GM18526 (cell line): ENCODE data around the gene MATK.

Experiments used
- POLR2A ChIP-seq: IDR thresholded peaks from 3 replicates; pipeline ENCODE4 v1.6.1; 2011; ENCODE audit not compliant: insufficient read length; ENCODE audit errors: extremely low read depth

Gene MATK

GRCh38 chr19:3782330-3782729 is 3.9 kb downstream of the MATK start:
- TF ChIP-seq POLR2A: no peak

DNA sequence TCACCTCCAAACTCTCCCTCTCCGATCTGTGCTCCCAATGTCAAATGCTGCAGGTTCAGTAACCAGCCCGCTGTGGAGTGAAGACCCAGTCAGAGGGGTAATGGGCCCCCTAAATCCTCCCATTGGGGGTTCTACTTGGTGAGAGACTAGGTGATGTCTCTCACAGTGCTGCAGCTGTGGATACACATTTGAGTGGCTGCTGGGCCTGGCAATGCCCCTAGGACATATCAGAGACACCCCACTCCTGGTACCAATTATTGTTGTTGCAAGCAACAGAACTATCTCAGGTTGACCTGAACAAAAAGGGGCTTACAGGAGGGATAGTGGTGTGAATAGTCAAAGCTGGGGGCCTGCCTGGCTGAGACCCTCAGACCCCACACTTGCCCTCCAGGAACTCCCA is 4.6 kb downstream of the MATK start:
- TF ChIP-seq POLR2A: no peak

- TF ChIP-seq POLR2A: no peak
These were observed 5.3 kb downstream of the MATK start for GRCh38 chr19:3780786-3781304.

DNA sequence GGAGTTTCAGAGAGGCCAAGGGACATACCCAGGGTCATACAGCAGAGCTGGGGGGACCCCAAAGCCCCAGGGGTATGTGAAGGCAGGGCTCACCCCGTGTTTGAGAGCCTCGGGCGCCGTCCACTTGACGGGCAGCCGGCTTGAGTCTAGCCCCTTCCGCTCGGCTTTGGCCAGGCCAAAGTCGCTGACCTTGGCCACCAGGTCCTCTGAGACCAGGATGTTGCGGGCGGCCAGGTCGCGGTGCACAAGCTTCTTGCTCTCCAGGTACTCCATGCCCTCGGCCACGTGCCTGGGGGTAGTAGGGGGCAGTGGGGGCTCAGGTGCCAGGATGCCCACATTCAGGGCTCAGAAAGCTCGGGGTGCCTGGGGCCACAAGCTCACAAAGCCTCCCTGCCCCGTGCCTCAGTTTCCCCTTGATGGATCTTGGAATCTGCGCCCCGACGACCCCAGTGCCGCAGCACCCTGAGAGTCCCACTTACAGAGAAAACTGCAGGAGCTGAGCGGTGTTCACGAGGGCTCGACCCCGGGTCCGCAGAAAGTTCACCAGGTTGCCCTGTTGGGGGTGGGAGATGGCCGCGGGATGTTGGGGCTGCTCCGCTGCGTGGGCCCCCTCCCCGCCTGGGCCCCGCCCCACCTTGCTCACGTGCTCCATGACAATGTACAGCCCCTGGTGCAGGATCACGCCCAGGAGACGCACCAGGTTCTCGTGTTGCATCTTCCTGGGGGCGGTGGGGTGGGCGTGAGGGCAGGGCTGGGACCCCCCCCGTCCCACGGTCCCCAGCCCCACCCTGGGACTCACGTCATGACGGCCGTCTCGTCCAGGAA is 7.1 kb downstream of the MATK start:
- no peak for TF ChIP-seq POLR2A

DNA sequence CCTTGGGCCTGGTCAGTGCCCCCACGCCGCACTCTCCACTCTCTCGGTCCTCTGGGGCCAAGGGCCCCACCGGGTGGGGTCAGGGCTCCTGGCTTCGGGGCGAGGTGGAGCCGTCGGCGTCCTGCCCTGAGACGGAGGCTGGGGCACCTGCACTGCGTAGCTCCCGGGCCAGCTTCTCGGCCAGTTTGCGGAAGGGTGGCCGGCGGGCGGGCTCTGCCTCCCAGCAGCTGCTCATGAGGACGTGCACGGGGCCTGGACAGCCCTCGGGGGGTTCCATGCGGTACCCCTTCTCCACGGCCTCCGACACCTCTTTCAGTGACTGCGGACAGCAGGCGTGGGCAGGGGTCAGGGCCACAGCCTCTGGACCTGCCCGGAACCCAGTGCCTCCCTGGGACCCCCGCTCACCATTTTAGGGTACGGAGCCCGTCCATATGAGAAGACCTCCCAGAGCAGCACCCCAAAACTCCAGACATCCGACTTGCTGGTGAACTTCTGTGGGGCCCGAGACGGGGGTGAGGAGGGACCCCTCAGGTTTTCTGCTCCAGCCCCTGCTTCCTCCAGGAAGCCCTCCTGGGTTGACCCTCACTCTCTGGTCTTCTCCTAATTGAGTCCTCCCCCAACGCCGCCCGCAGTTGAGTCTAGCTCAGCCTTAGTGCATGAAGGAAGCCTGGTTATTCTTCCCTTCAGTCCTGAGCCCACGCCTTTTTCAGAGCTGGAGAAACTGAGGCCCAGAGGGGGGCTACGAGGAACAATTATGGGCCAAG is 7.9 kb downstream of the MATK start:
- TF ChIP-seq POLR2A: no peak

GRCh38 chr19:3776479-3777040 is 9.6 kb downstream of the MATK start:
- no peak for TF ChIP-seq POLR2A

- no peak for TF ChIP-seq POLR2A
These were observed 10.3 kb downstream of the MATK start for GRCh38 chr19:3775831-3776230.

DNA sequence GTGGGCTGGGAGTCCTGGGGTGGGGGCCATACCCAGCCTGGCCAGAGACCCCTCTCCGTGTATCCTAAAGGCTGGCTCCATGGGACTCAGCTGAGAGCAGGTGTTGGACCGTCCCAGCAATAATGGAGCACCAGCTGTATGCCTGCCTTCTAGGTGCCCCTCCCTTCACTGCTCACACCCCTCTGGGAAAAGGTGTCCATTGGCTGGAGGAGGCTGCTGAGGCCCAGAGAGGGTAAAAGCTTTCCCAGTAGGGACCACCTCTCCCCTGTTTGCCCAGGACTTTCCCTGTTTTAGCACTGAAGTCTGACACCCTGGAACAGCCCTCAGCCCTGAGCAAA is 10.8 kb downstream of the MATK start:
- TF ChIP-seq POLR2A: no peak

DNA sequence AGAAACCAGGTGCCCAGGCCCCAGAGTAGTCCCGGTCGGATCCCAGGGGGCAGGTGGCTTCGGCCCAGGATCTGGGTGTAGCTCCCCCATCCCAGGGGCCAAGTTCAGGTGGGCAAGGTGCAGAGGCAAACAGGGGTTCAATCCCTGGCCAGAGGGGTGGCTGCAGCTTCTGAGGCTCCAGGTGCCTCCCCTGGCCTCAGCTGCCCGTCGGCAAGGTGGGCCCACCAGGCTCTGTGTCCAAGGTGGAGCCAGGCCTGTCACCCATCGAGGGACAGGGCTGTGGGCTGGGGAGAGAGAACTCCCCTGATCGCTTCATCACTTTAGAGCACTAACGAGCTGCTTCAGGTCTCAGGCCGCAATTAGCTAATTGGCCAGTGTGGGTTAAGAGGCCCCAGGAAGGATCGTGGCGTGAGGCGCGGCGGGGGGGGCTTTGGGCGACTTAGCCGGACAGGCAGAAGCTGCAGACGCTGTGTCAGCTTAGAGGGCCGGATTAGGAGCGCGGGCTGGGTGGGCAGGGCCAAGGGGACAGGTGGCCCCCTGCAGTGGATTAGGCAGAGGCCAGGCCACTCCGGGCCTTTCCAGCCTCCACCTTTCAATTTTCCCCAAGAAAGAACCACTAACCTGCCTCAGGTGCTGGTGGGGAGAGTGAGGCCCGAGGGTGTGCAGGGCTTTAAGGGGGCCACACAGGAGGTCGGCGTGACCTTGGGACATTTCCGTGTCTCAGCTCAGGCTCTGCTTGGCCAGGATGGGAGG is 11.4 kb downstream of the MATK start:
- TF ChIP-seq POLR2A: no peak

DNA sequence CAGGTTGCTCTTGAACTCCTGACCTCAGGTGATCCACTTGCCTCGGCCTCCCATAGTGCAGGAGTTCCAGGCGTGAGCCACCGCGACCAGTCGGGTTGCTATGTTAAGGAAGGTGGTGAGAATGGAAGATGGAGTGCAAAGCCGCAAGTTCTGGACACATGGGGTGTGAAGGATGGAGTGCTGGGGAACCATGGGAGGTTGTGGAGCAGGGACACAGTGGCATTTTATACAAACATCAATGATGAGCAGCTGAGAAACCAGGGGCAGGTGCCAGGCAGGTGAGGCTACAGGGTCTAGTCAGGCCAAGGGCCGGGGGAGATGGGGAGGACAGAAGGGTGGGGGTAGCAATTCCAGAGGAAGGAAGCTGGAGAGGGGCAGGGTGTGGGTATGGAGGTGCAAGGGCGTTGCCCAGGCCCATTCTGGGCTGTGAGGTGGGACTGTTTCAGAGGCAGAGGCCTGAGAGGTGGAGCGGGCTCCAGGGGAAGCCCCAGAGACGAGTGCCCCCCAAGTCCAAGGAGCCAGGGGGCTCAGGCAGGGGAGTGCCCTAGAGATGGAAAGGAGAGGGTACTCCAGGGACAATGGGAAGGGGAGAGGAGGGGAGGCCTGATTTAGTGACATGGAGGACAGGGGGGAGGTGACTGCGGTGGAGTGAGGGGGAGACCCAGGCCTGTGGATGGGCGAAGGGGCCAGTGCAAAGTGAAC is 12.2 kb downstream of the MATK start:
- no peak for TF ChIP-seq POLR2A

DNA sequence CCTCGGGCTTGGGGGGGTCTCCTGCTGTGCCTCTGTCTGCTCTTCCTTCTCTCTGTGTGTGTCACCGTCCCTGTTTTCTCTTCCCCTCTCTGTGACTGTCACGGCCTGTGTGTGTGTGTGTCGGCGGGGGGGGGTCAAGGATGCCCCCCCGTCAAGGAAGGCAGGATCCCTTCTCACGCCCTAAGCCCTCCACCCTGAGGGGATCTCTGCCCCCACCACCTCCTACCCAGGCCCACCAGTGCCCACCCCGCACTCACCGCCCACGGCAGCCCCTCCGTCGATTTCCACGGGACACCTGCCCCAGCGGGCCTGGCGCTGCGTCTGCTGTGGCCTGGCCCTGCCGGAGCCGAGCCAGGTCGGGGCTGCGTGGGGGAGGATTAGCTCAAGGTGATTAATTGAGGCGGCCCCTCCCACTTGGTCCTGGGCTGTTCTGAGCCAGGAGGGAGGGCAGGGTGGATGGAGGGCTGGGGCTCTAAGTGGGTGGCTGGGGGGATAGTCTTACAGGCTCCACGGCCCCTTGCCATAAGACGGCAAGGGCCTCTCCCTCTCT is 14.2 kb downstream of the MATK start, which contains the start of gene RAX2:
Gene RAX2, minus strand, starts transcription at position 323 of the 550 bp plus-strand sequence. CDS start 486 bp downstream, outside the sequence.
- no peak for TF ChIP-seq POLR2A

- TF ChIP-seq POLR2A: no peak
These were observed 14.9 kb downstream of the MATK start for GRCh38 chr19:3771000-3771905.
